ENCODE results near the gene KCNK6. TPM values are rescaled to one million over a fixed set of nuclear protein-coding genes. Genes with fewer than 3 reads are reported as not detected.

The KCNK6 gene
- 9.2 TPM for total RNA-seq

- no peak for DNase-seq
Observed at GRCh38 chr19:38319421-38320258, at the start of gene KCNK6. TSS of gene KCNK6 (plus strand) at chr19:38319845. CDS start at chr19:38319951, 106 bp downstream.

GRCh38 chr19:38270587-38271167 lies 49.0 kb upstream of the KCNK6 start:
- DNase-seq = no peak

GRCh38 chr19:38273499-38273898 lies 46.1 kb upstream of the KCNK6 start:
- no peak for DNase-seq

- DNase-seq = no peak
Observed at GRCh38 chr19:38274739-38275138, 44.9 kb upstream of the KCNK6 start.

- no peak for DNase-seq
Observed at GRCh38 chr19:38276942-38277517, 42.6 kb upstream of the KCNK6 start.

GRCh38 chr19:38277549-38277948 lies 42.1 kb upstream of the KCNK6 start:
- no peak for DNase-seq

GRCh38 chr19:38277969-38278680 lies 41.5 kb upstream of the KCNK6 start:
- DNase-seq = no peak

GRCh38 chr19:38278751-38279150 lies 40.9 kb upstream of the KCNK6 start:
- no peak for DNase-seq

GRCh38 chr19:38280030-38280921 lies 39.4 kb upstream of the KCNK6 start:
- DNase-seq = no peak

- DNase-seq = no peak
Observed at GRCh38 chr19:38281811-38282566, 37.7 kb upstream of the KCNK6 start.

GRCh38 chr19:38283271-38283670 lies 36.4 kb upstream of the KCNK6 start:
- DNase-seq = no peak

GRCh38 chr19:38284422-38284821 lies 35.2 kb upstream of the KCNK6 start:
- DNase-seq = no peak

GRCh38 chr19:38285567-38285966 lies 34.1 kb upstream of the KCNK6 start:
- DNase-seq = no peak

- no peak for DNase-seq
Observed at GRCh38 chr19:38287604-38288003, 32.0 kb upstream of the KCNK6 start.

- no peak for DNase-seq
Observed at GRCh38 chr19:38288123-38288855, 31.4 kb upstream of the KCNK6 start.

GRCh38 chr19:38289955-38290354 lies 29.7 kb upstream of the KCNK6 start:
- no peak for DNase-seq

GRCh38 chr19:38290631-38291147 lies 29.0 kb upstream of the KCNK6 start:
- no peak for DNase-seq

- no peak for DNase-seq
Observed at GRCh38 chr19:38291855-38292254, 27.8 kb upstream of the KCNK6 start.

- DNase-seq = no peak
Observed at GRCh38 chr19:38293281-38293680, 26.4 kb upstream of the KCNK6 start.

GRCh38 chr19:38294090-38294489 lies 25.6 kb upstream of the KCNK6 start:
- no peak for DNase-seq

All from skin of body (tissue), 2 donors.